Testis (tissue), 3 donors: Measurements from ENCODE around the gene SMIM44. TPM values are rescaled to one million over a fixed set of nuclear protein-coding genes. Genes with fewer than 3 reads are reported as not detected.
"Not testable (repeated sequence)": the region's sequence is repeated elsewhere in the genome, so short reads cannot be mapped to it uniquely, and the experiment has no call there.

Source experiments
- DNase-seq: peaks from one replicate; pipeline ENCODE4 v3.0.0-alpha.2; 2019
- H3K27ac ChIP-seq, 2 donors: fragments of 200-600 bp; sonication (generic); one replicate each; pipeline ENCODE4 v1.5.1; 2019
- H3K27me3 ChIP-seq: fragments of 200-600 bp; sonication (generic); one replicate; pipeline ENCODE4 v1.5.1; 2019
- H3K36me3 ChIP-seq: fragments of 200-600 bp; sonication (generic); one replicate; pipeline ENCODE4 v1.5.1; 2017; ENCODE audit warnings: low read depth; ENCODE audit errors: missing control alignments
- H3K4me1 ChIP-seq: fragments of 200-600 bp; sonication (generic); one replicate; pipeline ENCODE4 v1.5.1; 2019
- H3K4me3 ChIP-seq, 2 donors: fragments of 200-600 bp; sonication (generic); one replicate each; pipeline ENCODE4 v1.5.1; 2017 to 2019
- H3K9me3 ChIP-seq: fragments of 200-600 bp; sonication (generic); one replicate; pipeline ENCODE4 v1.5.1; 2017
- POLR2A ChIP-seq: fragments of 450-650 bp; IDR thresholded peaks from one replicate; pipeline ENCODE4 v1.6.1; 2017; ENCODE audit warnings: antibody characterized with exemption, mild to moderate bottlenecking, moderate library complexity
- WGBS, 2 donors: methylation state at CpG; one replicate each; pipeline ENCODE4 v1.1.5; 2018; 5-methylcytosine and 5-hydroxymethylcytosine counted together
- intact Hi-C: fragments of 100-400 bp; cut with DNase I; formaldehyde crosslinking; loops from one replicate; pipeline ENCODE4 v1.15.1; 2023; ENCODE audit warnings: low total_unique reads
- polyA plus RNA-seq: library from polyadenylated mRNA; stranded (reverse); fragments of 350-450 nt; fragmentation: Illumina TruSeq; extraction: RNeasy Lipid Tissue Mini Kit (QIAGEN cat#74804); gene quantifications from one replicate; pipeline ENCODE4 v1.2.3, GENCODE V29; 2014; ENCODE audit warnings: low read depth, low replicate concordance; ENCODE audit not compliant: insufficient read depth
- total RNA-seq, 2 donors: library from RNA; depleted of rRNA; stranded (reverse); fragments of >200 nt; gene quantifications; one replicate each; pipeline ENCODE4 v1.2.3, GENCODE V29; 2016
- TF ChIP-seq, protein P1 (sequence below), 3 experiments: fragments of 450-650 bp in 2 of 3; fragments of 200-600 bp in 1 of 3; sonication (generic) in 1 of 3; IDR thresholded peaks; one replicate each; pipeline ENCODE4 v1.5.1; 2016 to 2019; ENCODE audit warnings: antibody characterized with exemption in 3 of 3, mild to moderate bottlenecking in 2 of 3, moderate library complexity in 1 of 3

SMIM44 gene
- total and polyA plus RNA-seq, 3 donors from 2014 or later, result not detected

DNA sequence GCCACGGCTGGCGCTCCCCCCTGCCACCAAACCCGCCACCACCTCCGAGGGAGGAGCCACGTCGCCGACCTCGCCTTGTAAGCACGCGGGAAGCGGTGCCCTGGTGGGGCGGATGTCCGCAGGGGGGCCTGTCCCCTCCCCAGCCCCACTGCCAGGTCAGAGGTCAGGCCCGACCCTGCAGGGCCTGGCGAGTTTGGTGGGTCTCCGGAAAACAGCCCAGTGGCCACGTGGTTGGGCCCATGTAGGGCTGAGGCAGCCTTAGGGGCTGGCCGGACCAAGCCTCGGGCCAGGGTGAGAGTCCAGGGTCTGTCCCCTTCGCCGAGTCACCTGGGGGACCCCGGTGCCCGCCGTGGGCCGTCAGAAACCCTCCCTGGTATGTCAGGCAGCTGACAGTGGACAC is 29.4 kb downstream of the SMIM44 start:
- Histone ChIP-seq H3K4me1 (peaks cover 27% of the 10 kb centered on the region), H3K36me3 (no peaks in the 10 kb centered on the region), H3K27me3 (no peaks in the 10 kb centered on the region), H3K27ac (no peak overlapping the region), H3K4me3 (no peak overlapping the region), H3K9me3 (no peaks in the 10 kb centered on the region)
- intact Hi-C loops, result no loop called here
- DNase-seq, result no peak
- WGBS, 2 donors, result 85 to 89% methylated on average over 10 to 22 of the region's 25 CpGs
- no peak for TF ChIP-seq POLR2A
- TF ChIP-seq, protein P1, sequence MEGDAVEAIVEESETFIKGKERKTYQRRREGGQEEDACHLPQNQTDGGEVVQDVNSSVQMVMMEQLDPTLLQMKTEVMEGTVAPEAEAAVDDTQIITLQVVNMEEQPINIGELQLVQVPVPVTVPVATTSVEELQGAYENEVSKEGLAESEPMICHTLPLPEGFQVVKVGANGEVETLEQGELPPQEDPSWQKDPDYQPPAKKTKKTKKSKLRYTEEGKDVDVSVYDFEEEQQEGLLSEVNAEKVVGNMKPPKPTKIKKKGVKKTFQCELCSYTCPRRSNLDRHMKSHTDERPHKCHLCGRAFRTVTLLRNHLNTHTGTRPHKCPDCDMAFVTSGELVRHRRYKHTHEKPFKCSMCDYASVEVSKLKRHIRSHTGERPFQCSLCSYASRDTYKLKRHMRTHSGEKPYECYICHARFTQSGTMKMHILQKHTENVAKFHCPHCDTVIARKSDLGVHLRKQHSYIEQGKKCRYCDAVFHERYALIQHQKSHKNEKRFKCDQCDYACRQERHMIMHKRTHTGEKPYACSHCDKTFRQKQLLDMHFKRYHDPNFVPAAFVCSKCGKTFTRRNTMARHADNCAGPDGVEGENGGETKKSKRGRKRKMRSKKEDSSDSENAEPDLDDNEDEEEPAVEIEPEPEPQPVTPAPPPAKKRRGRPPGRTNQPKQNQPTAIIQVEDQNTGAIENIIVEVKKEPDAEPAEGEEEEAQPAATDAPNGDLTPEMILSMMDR (IDR thresholded peaks at IDR 0.05), result no peak

DNA sequence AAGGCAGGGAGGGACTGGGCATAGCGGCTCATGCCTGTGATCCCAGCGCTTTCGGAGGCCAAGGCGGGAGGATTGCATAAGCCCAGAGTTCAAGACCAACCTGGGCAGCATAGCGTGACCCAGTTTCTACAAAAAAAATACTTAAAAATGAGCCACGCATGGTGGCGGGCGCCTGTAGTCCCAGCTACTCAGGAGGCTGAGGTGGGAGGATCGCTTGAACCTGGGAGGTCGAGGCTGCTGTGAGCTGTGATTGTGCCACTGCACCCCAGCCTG is 30.4 kb downstream of the SMIM44 start:
- H3K4me1 ChIP-seq, result peaks cover 18% of the 10 kb centered on the region
- H3K4me3 ChIP-seq, H3K27me3 ChIP-seq, intact Hi-C loops, H3K36me3 ChIP-seq, H3K9me3 ChIP-seq, DNase-seq, H3K27ac ChIP-seq: not testable (repeated sequence)
- WGBS, 2 donors, result 94% methylated on average over 10 of the region's 10 CpGs

DNA sequence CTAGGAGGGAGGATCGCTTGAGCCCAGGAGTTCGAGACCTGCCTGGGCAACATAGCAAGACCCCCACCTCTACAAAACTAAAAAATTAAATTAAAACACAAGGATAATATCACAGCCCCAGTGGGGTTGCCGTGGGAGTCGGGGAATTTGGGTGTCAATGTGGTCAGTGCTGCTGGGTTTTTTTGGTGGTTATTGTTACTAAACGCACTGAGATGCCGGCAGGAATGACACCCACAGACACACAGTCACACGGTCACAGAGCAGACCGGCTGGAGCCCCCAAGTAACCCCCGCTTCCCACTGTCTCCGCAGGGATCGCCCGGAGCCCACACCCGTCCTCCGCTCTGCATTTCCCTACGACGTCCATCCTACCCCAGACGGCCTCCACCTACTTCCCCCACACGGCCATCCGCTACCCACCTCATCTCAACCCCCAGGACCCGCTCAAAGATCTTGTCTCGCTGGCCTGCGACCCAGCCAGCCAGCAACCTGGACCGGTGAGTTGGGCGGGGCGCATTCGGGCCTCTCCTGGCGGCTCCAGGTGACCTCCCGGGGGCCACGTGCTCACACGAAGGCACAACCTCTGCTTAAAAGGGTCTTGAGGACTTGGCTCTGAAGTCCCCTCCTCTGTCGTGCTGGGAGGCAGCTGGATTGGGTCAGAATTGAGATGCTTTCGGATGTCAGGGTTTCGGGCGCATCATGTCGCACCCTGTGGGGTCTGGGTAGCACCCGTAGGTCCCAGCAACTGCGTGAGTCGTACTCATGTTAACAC is 30.9 kb downstream of the SMIM44 start:
- TF ChIP-seq, protein P1 (IDR thresholded peaks at IDR 0.05), result no peak
- TF ChIP-seq POLR2A, result no peak
- no peak for DNase-seq
- no peaks in the 10 kb centered on the region for H3K27me3 ChIP-seq
- no peaks in the 10 kb centered on the region for H3K9me3 ChIP-seq
- H3K4me1 ChIP-seq, result peaks cover 12% of the 10 kb centered on the region
- peak overlapping the region in 1 of 2 donors; percentile 24 for H3K27ac ChIP-seq
- 89 to 93% methylated on average over 36 to 38 of the region's 38 CpGs for WGBS, 2 donors
- H3K36me3 ChIP-seq, result no peaks in the 10 kb centered on the region
- H3K4me3 ChIP-seq, result no peak overlapping the region
- intact Hi-C loops, result no loop called here

DNA sequence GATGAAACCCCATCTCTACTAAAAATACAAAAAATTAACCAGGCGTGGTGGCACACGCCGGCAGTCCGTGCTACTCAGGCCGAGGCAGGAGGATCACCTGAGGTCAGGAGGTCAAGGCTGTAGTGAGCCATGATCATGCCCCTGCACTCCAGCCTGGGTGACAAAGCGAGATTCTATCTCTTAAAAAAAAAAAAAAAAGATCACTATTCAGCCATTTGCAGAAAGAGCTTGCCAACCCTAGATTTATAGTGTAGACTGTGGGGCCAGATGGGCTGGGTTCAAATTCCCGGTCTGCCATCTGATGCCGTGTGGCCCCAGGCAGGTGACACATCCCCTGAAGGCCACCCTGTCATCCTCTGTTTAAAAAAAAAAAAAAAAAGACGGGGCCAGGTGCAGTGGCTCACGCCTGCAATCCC is 31.8 kb downstream of the SMIM44 start:
- intact Hi-C loops, result no loop called here
- H3K4me3 ChIP-seq, result no peak overlapping the region
- TF ChIP-seq, protein P1 (IDR thresholded peaks at IDR 0.05), result no peak
- TF ChIP-seq POLR2A, result no peak
- peak overlapping the region; percentile 42 to 62 for H3K27ac ChIP-seq
- no peak for DNase-seq
- no peaks in the 10 kb centered on the region for H3K9me3 ChIP-seq
- H3K27me3 ChIP-seq, result no peaks in the 10 kb centered on the region
- no peaks in the 10 kb centered on the region for H3K36me3 ChIP-seq
- peaks cover 7% of the 10 kb centered on the region for H3K4me1 ChIP-seq
- WGBS, 2 donors, result 76 to 79% methylated on average over 10 of the region's 10 CpGs

DNA sequence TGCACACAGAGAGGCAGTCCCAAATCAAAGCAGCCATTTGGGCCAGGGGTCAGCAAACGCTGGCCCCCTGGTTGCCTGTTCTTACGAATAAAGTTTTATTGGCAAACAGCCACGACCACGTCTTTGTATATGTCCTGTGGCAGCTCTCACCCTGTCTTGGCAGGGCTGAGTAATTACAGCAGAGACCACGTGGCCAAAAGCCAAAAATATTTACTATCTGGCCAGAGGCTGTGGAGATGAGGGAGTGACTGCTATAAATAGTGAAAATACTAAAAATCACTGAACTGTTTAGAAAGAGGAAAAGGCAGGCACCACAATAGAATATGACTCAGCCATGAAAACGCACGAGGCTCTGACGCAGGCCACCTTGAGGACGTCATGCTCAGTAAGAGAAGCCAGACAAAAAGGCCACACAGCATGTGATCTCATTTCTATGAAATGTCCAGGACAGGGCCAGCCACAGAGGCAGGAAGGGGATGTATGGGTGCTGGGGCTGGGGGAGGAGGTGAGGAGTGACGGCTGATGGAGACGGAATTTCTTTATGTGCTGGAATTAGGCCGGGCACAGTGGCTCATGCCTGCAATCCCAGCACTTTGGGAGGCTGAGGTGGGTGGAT is 32.3 kb downstream of the SMIM44 start:
- intact Hi-C loops, result no loop called here
- H3K36me3 ChIP-seq, result no peaks in the 10 kb centered on the region

More for the DNA sequence above, 32.3 kb downstream of the SMIM44 start:
- TF ChIP-seq, protein P1 (IDR thresholded peaks at IDR 0.05), result no peak
- no peak for TF ChIP-seq POLR2A
- no peaks in the 10 kb centered on the region for H3K27me3 ChIP-seq
- H3K27ac ChIP-seq, result peak overlapping the region; percentile 42 to 62
- peak; percentile 74 for DNase-seq
- no peaks in the 10 kb centered on the region for H3K9me3 ChIP-seq
- WGBS, 2 donors, result 41 to 45% methylated on average over 12 of the region's 12 CpGs
- peaks cover 7% of the 10 kb centered on the region for H3K4me1 ChIP-seq
- H3K4me3 ChIP-seq, result no peak overlapping the region
